ENCODE measurements around the gene WDR49.
"Not testable (repeated sequence)": the region's sequence is repeated elsewhere in the genome, so short reads cannot be mapped to it uniquely, and the experiment has no call there.

The WDR49 gene

DNA sequence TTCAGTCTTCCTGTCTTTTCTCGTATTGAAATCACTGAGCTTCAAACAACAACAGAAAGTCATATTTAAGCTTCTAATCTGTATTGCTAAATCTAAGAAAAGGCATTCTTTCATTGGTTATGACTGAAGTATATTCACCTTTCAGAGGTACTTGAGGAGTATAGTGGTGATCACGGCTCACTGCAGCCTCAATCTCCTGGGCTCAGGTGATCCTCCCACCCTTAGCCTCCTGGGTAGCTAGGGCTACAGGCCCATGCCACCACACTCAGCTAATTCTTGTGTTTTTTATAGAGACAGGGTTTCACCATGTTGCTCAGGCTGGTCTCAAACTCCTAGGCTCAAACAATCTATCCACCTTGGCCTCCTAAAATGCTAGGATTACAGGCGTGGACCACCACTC lies 38.7 kb downstream of the WDR49 start:
- Histone ChIP-seq H3K4me3 (ENCODE audit: low read depth, low read length) (no peak overlapping the region), H3K27ac (no peak overlapping the region), H3K27me3 (replicated peaks) (no peaks in the 10 kb centered on the region), H3K36me3 (replicated peaks) (no peaks in the 10 kb centered on the region)
- no peak for TF ChIP-seq CTCF (IDR thresholded peaks at IDR 0.05; ENCODE audit: low read depth, low read length, missing control alignments)
- in situ Hi-C loops (cut with HindIII; ENCODE audit: low pct_ligation_motif_present, low sequenced_read_pairs) = no loop called here
- no peak for DNase-seq

DNA sequence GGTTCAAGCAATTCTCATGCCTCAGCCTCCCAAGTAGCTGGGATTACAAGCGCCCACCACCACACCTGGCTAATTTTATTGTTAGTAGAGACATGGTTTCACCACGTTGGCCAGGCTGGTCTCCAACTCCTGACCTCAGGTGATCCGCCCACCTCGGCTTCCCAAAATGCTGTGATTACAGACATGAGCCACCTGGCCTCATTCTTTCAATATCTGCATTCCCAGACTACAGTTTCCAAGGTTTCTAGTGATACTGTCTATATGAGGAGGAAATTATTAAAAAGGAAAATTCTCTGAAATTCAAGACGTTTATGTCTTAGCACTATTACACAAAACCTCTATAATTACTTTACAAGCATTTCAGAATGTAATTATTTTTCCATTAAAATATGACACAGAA lies 39.5 kb downstream of the WDR49 start:
- H3K36me3 ChIP-seq (replicated peaks); H3K27ac ChIP-seq; in situ Hi-C loops (cut with HindIII; ENCODE audit: low pct_ligation_motif_present, low sequenced_read_pairs); H3K27me3 ChIP-seq (replicated peaks); H3K4me3 ChIP-seq (ENCODE audit: low read depth, low read length); DNase-seq: not testable (repeated sequence)

- Histone ChIP-seq H3K36me3 (replicated peaks) (no peaks in the 10 kb centered on the region), H3K27me3 (replicated peaks) (no peaks in the 10 kb centered on the region), H3K27ac (no peak overlapping the region), H3K4me3 (ENCODE audit: low read depth, low read length) (no peak overlapping the region)
- in situ Hi-C loops (cut with HindIII; ENCODE audit: low pct_ligation_motif_present, low sequenced_read_pairs) = no loop called here
- TF ChIP-seq CTCF (IDR thresholded peaks at IDR 0.05; ENCODE audit: low read depth, low read length, missing control alignments) = no peak
- no peak for DNase-seq
These were observed 42.0 kb downstream of the WDR49 start for GRCh38 chr3:167611718-167612117.

DNA sequence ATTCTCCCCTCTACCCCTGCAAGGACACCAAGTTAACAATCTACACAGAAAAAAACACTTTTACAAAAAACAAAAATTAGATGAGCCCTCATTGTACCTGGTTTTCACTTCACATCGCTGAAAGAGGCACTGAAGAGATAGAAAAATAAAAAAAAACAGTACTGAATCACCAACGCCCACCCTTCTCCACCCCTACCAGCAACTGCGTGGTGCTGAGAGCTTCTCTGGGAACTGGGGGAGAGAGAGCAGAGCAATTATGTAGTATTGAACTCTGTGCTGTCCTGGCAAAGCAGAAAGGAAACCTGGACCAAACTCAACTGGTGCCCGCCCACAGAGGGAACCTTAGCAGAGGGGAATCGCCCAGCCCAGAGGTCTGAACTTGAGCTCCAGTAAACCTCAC lies 44.6 kb downstream of the WDR49 start:
- DNase-seq = no peak
- Histone ChIP-seq H3K27ac (no peak overlapping the region), H3K36me3 (replicated peaks) (no peaks in the 10 kb centered on the region), H3K27me3 (replicated peaks) (no peaks in the 10 kb centered on the region), H3K4me3 (ENCODE audit: low read depth, low read length) (no peak overlapping the region)
- TF ChIP-seq CTCF (IDR thresholded peaks at IDR 0.05; ENCODE audit: low read depth, low read length, missing control alignments) = no peak
- in situ Hi-C loops (cut with HindIII; ENCODE audit: low pct_ligation_motif_present, low sequenced_read_pairs) = no loop called here

- in situ Hi-C loops (cut with HindIII; ENCODE audit: low pct_ligation_motif_present, low sequenced_read_pairs) = no loop called here
- Histone ChIP-seq H3K27me3 (replicated peaks) (no peaks in the 10 kb centered on the region), H3K27ac (no peak overlapping the region), H3K36me3 (replicated peaks) (no peaks in the 10 kb centered on the region), H3K4me3 (ENCODE audit: low read depth, low read length) (no peak overlapping the region)
- no peak for DNase-seq
- no peak for TF ChIP-seq CTCF (IDR thresholded peaks at IDR 0.05; ENCODE audit: low read depth, low read length, missing control alignments)
These were observed 46.9 kb downstream of the WDR49 start for GRCh38 chr3:167606836-167607235.

- H3K36me3 ChIP-seq (replicated peaks) = no peaks in the 10 kb centered on the region
- no peaks in the 10 kb centered on the region for H3K27me3 ChIP-seq (replicated peaks)
- no peak overlapping the region for H3K27ac ChIP-seq
- no peak for DNase-seq
- in situ Hi-C loops (cut with HindIII; ENCODE audit: low pct_ligation_motif_present, low sequenced_read_pairs) = no loop called here
- no peak for TF ChIP-seq CTCF (IDR thresholded peaks at IDR 0.05; ENCODE audit: low read depth, low read length, missing control alignments)
- no peak overlapping the region for H3K4me3 ChIP-seq (ENCODE audit: low read depth, low read length)
These were observed 47.9 kb downstream of the WDR49 start for GRCh38 chr3:167605871-167606270.

Measured in brain microvascular endothelial cell (primary cell).